KBM-7 (cell line): ENCODE data around the gene ERP29.
"Not testable (repeated sequence)": the region's sequence is repeated elsewhere in the genome, so short reads cannot be mapped to it uniquely, and the experiment has no call there.

Experiments used
- DNase-seq: peaks from one replicate; pipeline ENCODE4 v3.0.0-alpha.2; 2015
- in situ Hi-C: fragments of 300-500 bp; cut with MboI; formaldehyde crosslinking; loops from 2 replicates; pipeline ENCODE4 v1.14.3; 2020; ENCODE audit warnings: low sequenced_read_pairs, low pct_unique_long_range_greater_than_20kb, mixed read lengths

The ERP29 gene

GRCh38 chr12:112012775-112013600 is at the start of gene ERP29, which contains the start of gene TMEM116:
ERP29 (plus strand) TSS chr12:112013426; CDS start chr12:112013466, 40 bp downstream.
TMEM116 (minus strand) TSS chr12:112013165; CDS start chr12:112005270, 7,895 bp downstream.
- in situ Hi-C loops: no loop called here
- DNase-seq: peak; percentile 98

DNA sequence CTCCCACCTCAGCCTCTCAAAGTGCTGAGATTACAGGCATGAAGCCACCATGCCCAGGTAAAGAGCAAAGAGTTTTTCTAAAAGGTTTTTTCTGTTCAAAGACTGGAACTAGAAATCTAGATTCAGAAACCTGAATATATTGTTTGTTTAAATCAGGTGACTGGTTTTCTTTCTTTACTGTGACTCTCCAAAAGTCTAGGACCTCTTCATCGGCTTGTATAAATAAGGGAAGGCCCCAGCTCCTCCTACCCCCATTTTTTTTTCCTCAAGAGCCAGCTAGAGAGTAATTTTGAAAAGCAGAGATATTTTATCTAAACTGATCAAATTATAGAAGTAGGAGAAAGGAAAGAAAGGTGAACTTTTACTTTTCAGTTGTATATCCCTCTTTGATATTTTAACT is 48.3 kb upstream of the ERP29 start:
- in situ Hi-C loops: no loop called here

GRCh38 chr12:111971800-111972199 is 41.4 kb upstream of the ERP29 start:
- in situ Hi-C loops: no loop called here
- no peak for DNase-seq

More for the DNA sequence above, 48.3 kb upstream of the ERP29 start:
- DNase-seq: no peak

- in situ Hi-C loops: no loop called here
- DNase-seq: no peak
Observed at GRCh38 chr12:111975161-111975931, 37.9 kb upstream of the ERP29 start.

- in situ Hi-C loops: no loop called here
- no peak for DNase-seq
Observed at GRCh38 chr12:111976291-111976690, 36.9 kb upstream of the ERP29 start.

GRCh38 chr12:111976860-111977259 is 36.4 kb upstream of the ERP29 start:
- in situ Hi-C loops: no loop called here
- DNase-seq: no peak

GRCh38 chr12:111978545-111978944 is 34.7 kb upstream of the ERP29 start:
- in situ Hi-C loops: no loop called here
- DNase-seq: peak; percentile 5

DNA sequence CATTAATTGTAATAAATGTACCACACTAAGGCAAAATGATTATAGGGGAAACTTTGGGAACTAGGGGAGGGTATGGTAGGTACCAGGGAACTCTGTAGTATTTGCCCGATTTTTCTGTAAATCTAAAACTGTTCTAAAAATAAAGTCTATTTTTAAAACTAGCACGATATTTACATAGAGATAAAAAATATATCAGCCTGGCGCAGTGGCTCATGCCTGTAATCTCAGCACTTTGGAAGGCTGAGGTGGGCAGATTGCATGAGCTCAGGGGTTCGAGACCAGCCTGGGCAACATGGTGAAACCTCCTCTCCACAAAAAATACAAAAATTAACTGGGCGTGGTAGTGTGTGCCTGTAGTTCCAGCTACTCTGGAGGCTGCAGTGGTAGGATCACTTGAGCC is 32.6 kb upstream of the ERP29 start:
- DNase-seq: no peak
- in situ Hi-C loops: no loop called here

DNA sequence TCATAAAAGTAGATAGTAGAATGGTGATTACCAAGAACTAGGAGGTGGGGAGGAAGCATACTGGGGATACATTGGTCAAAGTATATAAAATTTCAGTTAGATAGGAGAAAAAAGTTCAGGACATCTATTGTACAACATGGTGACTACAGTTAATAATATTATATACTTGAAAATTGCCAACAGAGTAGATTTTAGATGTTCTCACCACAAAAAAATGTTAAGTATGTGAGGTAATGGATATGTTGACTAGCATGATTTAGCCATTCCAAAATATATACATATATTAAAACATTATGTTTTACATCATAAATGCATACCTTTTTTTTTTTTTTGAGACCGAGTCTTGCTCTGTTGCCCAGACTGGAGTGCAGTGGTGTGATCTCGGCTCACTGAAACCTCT is 31.2 kb upstream of the ERP29 start:
- no peak for DNase-seq

GRCh38 chr12:111984820-111985219 is 28.4 kb upstream of the ERP29 start:
- no peak for DNase-seq
- in situ Hi-C loops: no loop called here

More for the DNA sequence above, 31.2 kb upstream of the ERP29 start:
- in situ Hi-C loops: no loop called here

DNA sequence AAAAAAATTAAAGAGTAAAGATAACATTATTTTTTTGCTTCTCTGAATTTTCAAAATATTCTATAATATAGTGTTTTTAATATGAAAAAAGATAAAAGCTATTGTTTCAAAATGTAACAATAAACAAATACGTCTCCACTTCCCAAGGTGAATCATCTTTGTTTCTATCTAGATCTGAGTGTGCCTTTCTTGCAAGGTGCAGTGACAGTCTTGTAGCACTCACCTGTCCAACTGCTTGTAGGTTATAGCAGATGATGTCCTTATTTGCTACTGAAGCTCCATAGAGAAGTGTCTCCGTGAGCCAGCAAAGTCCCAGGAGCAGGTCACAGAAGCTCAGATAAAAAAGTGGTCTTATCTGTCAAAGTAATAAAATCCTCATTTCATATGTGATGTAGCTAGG is 21.7 kb upstream of the ERP29 start:
- in situ Hi-C loops: no loop called here
- DNase-seq: no peak

GRCh38 chr12:111991946-111992345 is 21.3 kb upstream of the ERP29 start:
- DNase-seq: no peak
- in situ Hi-C loops: no loop called here

DNA sequence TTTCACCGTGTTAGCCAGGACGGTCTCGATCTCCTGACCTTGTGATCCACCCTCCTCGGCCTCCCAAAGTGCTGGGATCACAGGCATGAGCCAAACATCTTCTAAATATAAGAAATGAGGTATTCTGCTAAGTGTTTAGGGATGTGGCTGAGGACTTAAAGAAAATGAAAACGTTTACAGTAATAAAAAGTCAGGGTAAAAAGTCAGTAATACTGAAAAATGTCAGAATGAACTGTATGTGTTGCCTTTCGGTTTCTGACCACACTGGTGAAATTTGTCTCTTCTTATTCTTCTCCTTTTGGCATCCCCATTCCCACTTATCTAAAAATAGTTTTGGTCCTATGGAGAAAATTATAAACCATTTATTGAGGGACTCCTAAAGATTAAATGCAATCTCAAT is 20.8 kb upstream of the ERP29 start:
- in situ Hi-C loops: no loop called here

GRCh38 chr12:111993292-111994150 is 19.7 kb upstream of the ERP29 start:
- no peak for DNase-seq
- in situ Hi-C loops: no loop called here

More for the DNA sequence above, 20.8 kb upstream of the ERP29 start:
- no peak for DNase-seq

DNA sequence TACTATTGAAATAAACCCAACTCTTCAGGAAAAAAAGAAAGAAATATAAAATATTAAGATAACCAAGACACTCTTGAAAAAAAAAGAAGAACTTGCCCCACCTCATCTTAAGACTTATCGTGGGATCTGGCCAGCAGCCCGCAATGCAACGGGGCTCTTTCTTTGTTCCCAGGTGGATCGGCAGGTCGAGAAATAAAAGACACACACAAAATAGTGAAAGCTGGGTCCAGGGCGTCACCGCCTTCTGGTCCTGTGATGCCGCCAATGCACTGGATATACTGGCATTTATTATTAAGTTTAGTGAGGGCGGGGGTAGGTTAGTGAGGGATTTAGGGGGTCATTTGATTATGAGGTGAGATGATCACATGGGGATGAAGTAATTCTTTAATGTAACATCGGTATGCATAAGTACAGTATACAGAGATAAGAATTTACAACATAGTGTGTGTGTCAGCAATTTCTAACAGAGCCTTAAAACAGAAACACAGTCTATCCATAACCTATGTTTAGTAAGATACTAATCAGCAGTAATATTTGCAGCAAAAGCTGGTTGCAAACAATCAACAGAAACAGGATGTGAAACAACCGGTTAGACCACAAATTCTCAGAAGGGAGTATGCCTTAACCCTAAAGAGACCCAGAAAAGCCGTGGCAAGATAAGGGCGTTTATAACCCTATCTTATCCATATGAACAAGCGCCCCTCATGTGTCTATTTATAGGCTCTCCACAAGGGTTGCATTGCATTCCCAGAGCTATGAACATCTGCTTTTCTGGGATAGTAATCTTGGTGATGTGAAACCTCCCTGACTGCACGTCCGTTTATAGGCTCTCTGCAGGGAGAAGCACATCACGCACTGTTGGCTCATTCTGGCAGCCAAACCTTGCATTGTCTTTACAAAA is 18.8 kb upstream of the ERP29 start:
- peak; percentile 28 for DNase-seq
- in situ Hi-C loops: not testable (repeated sequence)

DNA sequence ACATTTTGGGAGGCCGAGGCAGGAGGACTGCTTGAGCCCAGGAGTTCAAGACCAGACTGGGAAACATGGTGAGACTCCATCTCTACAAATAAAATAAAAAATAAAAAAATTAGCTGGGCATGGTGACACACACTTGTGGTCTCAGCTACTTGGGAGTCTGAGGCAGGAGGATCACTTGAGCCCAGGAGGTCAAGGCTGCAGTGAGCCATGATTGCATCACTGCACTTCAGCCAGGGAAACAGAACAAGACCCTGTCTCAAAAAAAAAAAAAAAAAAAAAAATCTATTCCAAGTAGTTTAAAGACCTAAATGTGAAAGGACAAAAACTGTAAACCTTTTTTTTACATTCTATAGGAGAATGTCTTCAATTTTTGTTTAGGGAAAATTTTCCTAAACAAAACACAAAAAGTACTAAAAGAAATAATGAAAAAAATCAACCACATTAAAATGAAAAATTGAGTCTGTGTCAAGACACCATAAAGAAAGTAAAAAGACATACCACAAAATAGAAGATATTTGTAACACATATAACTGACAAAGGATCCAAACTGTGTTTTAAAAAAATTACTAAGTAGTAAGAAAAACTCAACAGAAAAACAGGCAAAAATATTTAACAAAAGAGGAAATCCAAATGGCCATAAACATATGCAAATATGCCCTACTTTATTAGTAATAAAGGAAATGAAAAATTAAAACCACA is 17.3 kb upstream of the ERP29 start:
- in situ Hi-C loops: no loop called here
- DNase-seq: no peak

DNA sequence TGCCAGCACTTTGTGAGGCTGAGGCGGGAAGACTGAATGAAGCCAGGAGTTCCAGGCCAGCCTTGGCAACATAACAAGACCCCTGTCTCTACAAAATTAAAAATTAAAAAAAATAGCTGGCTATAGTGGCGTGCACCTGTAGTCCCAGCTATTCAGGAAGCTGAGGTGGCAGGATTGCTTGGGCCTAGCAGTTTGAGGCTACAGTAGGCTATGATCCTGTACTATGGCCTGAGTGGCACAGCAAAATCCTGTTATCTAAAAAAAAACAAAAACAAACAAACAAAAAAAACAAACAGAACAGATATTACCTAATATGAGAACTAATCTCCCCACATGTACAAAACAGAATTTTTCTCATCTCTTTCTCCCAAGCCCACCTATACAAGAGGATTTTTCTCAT is 15.9 kb upstream of the ERP29 start:
- DNase-seq: no peak
- in situ Hi-C loops: no loop called here

GRCh38 chr12:111998015-111998414 is 15.2 kb upstream of the ERP29 start:
- DNase-seq: no peak
- in situ Hi-C loops: no loop called here
